HG03571 (cell line): ENCODE results near the gene NR5A2.

Experiments used
- ATAC-seq: cut with Tn5 transposase; IDR thresholded peaks from one replicate; pipeline ENCODE4 v1.9.1; 2021; ENCODE audit not compliant: unreplicated experiment

Gene NR5A2

DNA sequence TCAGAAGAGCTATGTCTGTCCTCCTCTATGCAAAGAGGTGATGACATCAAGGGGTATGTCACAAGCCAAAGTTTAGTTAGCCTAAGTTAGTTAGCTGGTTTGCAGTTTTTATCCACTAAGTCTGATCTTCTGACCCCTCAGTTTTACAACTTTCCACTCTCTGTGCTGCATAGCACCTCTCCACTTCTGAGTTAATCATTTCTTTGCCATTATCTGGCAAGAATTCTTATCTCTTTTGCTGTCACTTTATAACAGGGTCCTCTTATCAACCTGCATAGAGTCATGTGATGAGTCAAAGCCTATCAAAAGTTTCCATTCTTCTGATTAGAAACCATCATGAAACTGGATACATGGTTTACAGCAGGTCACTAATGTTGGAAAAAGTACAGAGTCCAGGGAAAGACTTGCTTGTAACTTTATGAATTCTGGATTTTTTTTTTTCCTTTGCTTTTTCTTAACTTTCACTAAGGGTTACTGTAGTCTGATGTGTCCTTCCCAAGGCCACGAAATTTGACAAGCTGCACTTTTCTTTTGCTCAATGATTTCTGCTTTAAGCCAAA, at the start of gene NR5A2:
Gene NR5A2, plus strand, starts transcription at position 447 of the 560 bp plus-strand sequence. CDS start 138 bp downstream, outside the sequence.
- no peak for ATAC-seq

DNA sequence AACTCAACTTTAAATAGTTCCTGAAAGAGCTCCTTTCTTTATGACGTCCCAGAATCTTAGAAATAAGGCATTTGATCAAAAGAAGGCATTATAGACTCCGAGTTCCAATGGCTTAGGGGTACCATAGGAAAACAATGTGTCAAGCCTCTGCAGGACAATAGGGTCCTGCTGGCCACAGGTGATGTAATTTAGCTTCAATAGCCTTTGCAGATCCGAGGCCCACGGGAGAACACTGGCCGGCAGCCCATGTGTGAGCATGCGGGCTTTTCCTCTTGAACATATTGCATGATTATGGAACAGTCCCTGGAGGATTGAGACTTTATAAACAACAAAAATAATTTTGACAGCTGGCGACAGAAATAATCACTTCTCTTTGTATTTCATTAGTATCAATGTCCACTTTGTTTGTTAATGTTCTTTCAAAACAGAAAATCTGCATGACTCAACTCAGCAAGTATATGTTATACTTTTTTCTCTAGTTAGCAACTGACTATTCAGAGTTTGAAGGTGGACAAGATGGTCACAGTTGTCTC, 49.0 kb upstream of the NR5A2 start:
- ATAC-seq: no peak

DNA sequence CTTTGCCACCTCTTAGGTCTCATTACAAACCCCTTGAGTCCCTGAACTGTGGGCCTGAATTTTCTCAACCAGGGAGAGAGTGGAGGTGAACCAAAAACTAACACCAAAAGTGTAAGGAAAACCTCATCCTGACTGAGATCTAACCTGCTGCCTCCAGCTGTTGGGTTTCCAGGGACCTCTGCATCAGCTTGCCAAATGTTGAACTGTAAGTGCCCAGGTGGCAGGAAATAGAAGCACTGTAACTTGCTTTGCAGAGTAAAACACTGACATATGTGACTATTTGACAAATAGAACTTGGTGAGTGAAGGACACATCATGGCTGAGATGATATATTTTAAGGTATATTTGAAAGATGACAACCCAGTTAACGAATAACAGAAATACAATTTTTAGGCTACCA, 48.4 kb upstream of the NR5A2 start:
- ATAC-seq: no peak

DNA sequence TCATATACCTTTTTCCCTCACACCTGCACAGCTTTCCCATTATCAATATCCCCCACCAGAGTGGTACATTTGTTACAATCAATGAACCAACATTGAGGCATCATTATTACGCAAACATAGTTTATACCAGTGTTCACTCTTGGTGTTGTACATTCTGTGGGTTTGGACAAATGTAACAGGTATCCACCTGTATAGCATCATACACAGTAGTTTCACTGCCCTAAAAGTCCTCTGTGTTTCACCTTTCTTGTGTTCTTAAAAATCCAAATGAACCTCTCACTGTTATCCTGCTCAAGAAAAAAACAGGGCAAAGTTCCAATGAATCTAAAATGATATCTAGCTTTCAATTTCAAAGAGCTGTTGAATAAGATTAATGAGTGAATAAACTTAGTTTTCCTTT, 45.9 kb upstream of the NR5A2 start:
- no peak for ATAC-seq

DNA sequence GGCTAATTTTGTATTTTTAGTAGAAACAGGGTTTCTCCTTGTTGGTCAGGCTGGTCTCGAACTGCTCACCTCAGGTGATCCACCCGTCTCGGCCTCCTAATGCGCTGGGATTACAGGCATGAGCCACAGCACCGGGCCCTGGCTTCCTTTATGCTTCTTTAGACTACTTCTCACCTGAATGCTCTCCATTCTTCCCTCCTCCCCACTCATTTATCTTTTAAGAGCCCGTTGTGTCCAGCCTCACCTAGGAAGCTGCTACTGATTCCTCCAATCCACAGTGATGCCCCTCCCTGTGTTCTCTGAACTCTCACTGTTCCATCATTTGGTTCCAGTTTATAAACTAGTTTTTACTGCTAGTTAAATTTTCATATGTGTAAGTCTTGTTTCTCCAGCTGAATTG, 44.9 kb upstream of the NR5A2 start:
- no peak for ATAC-seq

DNA sequence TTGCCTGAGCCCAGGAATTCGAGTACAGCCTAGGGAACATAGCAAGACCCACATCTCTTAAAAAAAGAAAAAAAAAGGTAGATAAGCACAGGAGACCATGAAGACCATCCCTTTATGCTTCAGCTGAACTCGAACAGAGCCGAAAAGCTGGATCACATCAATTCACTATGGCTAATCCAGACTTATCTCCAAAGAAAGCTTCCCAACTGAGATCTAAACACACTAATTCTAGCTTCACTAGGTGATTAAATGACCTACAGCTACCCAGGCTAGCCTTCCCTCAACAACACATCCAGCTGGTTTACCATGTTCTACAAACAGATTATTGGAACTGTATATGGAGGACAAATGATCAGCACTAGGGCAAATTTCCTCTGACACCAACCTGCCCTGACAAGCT, 44.0 kb upstream of the NR5A2 start:
- ATAC-seq: no peak

DNA sequence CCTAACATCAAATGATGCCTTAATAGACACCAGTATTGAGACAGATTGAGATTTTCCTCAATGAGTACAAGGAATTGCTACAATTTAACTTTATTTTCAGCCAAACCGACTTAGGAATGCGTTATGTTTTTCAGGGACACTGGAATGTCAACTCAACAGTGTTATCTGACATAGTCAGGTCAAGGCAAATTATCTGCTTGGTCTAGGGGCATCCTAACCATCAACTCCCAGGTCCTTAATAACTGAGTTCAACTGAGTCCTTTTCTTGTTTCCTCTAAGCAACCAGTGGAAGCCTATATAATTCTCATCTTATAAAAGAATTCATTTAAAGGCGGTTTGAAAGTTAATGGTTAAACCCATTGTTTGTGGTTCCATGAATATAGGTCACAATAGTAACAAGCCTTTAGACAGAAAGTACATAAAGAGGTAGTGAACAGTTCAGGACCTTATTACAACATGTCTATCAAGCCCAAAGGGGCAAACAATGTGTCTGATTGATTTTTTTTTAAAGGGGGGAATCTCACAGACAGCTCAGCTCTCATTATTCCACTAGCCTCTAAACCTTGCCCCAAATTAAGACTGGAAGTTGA, 32.3 kb upstream of the NR5A2 start:
- ATAC-seq: no peak

DNA sequence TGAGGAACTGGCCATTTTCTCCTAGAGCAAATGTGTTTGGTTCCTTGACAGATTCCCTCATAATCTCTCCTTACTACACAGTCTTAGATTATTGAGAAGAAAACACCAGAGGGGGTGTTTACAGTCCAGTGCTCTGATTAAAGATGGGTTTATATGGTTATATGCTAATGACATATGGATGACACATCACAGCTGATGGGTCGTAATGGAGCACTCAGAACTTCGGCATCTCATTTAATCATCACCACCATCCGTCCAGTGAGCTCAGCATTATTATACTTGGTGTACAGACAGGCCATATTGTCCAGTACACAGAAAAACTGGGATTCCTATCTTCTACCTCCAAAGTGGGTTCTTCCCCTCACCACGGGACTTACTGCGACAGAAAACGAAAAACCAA, 22.3 kb upstream of the NR5A2 start:
- ATAC-seq: no peak

DNA sequence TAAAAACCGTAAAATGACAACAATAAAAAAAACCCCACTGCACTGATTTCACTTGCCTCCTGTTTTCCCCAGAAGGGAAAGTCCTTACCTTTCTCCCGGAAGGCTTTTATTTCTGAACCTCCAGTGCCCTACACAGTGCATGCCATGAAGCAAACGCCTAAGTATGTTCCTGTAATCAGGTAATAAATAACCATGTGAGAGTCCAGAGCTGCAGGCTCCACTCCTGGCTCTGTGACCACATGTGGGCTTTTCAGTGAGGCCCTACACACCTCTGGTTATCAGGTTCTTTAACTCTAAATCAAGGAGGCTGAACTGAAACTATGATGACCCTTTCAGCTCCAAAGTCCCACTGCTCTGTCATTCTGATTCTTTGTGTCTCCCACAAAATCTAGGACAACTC, 20.8 kb upstream of the NR5A2 start:
- ATAC-seq: no peak

DNA sequence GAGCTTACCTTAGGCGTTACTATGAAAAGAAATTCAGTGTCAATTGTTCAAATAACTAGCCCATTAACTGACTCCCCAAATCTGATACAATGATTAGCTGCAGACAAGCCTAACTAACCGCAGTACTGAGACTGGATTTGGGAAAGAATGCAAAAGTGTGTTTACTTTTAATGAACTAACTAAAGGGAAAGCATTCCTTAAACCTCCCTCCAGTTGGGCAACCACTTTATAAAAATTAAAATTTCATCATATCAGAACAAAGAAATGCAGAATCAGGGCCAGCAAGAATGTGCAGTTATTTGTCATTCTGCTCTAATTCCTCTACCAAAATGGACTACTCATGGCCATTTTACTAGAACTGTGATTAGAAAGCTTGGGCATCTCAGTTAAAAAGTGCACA, 11.7 kb upstream of the NR5A2 start:
- ATAC-seq: no peak

DNA sequence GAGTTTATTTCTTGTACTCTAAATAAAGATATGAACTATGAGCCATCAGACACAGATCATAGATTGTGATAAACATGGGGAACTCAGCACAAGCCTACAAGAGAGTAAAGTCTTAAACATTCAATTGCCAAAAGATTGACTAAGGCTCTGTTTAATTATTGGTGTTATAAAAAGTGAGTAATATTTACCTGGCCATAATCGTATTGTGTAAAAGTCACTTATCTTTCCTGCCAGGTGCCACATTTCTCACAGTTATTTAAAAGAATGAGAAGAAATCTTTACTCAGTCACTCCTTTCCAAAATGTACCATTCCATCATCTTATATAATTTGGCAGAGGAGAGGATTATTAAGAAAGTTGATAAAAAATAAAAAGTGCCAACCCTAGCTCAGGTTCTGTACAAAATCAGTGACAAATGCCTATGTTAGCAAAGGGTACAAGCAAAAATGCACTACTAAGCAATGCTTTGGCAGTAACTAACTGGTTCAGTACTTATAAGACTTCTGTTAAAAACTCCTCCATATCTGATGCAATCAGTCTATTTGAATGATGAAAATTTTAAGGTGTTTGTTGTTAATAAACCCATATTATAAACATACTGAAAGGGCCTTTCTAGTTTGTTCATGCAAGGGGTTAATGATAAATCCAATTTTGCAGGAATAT, 5.8 kb upstream of the NR5A2 start:
- no peak for ATAC-seq

DNA sequence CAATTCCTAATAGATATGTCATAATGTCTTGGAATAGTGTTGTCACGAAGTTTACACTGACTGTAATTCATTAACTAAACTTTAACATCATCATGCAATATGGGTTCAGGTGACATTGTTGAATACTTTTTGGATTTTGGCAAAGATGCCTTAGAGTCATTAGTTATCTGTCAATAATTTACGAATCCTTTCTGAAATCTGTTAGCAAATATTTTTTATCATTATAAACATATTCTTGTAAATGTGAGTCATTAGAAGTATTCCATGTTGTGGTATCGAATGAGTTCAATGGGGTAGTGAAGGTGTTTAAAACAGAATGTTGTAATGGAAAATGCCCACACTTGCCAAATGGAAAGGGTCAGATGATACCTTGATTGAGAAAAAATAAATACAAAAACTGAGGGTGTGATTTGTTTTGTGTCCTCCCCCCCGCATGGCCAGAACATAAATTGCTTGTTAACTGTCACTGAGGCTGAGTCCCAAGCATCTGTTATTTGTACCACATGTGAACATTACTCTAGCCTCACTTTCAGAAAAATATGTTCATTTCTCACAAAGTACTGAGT, 5.2 kb upstream of the NR5A2 start:
- ATAC-seq: no peak

DNA sequence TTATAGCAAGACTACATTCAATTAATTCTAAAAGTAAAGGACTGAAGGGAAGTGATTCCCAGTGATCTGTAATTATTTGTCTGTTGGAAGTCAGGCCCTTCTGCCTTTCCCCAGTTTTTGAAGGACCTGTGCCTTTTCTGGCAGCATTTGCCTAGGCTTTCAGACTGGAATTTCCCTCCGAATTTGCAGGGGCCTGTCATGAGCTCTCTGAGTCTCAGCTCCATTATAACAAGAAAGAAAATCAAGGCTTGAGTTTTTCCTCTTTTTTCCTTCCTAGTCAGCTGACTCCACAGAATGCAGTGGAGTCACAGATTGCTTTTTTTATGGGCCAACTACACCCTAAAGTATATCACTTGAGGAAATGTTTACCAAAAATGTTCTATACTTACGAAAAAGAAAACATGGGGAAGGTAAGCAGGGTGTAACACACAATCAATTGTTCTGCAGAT, 1.1 kb downstream of the NR5A2 start:
- ATAC-seq: no peak

DNA sequence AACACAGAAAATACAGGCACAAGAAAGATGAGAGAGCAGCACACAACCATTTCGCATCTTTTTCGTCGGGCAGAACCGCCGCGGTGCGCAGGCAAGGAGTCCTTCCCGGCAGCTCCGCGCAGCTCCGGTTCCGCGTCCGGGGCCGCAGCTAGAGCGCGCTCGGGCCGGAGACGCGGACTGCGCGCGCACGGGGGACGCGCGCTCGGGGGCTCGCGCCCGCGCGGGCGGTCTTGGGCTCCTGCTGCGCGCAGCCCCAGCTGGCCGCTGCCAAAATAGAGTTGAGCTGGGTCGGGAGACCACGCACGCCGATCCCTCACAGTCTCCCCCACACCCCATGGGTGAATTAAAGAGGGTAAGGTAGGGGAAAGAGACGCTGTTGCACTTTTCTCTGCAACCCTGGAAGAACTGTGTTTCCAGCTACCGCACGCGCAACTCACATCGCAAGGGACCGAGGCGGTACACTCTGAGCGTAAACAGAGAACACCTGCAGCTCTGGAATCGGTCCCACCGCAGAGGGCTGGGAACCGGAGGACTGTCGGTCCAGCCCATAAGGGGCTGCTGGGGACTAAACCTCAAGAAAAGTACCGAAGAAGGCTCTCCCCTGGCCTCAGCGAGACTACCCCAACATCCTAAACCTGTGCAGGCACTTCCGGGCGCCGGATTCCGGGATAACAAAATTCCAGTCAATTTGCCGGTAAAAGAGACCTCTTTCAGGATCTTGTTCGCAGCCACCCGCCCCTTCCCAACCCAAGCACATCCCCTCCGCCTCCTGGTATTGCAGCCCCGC, 1.7 kb downstream of the NR5A2 start:
- no peak for ATAC-seq

DNA sequence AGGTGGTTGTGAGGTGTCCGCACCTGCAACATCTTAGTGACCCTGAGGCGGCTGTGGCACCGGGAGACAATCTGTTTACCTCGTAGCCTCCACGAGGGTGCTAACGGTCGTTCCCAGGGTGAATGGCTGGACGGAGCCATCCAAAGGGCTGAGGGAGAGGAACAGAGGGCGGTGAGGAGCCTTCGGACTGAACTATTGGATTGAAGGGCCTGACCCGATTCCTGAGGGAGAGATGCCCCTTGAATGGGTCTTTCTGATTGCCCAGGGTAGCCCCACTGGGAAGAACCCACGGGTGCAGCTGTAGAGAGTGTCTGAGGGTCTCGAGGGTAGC, 2.3 kb downstream of the NR5A2 start:
- ATAC-seq: no peak

DNA sequence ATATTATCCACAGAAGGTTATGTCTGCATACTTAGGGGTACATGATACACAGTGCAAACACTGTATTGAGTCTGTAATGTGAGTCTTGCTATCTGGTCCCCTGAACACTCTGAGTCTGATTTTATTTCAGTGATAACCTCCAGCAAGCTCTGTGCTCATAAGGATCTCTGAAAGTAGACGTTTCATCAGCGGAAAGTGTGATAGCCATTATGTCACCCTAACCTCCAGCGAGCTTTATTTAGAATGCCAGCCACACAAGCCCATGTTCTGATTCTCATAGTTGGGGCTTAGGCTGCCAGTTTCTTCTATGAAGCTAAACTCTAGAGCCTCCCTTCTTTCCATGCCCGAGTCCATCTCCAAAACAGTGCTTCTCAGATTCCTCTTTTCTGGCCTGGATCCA, 3.3 kb downstream of the NR5A2 start:
- ATAC-seq: no peak

DNA sequence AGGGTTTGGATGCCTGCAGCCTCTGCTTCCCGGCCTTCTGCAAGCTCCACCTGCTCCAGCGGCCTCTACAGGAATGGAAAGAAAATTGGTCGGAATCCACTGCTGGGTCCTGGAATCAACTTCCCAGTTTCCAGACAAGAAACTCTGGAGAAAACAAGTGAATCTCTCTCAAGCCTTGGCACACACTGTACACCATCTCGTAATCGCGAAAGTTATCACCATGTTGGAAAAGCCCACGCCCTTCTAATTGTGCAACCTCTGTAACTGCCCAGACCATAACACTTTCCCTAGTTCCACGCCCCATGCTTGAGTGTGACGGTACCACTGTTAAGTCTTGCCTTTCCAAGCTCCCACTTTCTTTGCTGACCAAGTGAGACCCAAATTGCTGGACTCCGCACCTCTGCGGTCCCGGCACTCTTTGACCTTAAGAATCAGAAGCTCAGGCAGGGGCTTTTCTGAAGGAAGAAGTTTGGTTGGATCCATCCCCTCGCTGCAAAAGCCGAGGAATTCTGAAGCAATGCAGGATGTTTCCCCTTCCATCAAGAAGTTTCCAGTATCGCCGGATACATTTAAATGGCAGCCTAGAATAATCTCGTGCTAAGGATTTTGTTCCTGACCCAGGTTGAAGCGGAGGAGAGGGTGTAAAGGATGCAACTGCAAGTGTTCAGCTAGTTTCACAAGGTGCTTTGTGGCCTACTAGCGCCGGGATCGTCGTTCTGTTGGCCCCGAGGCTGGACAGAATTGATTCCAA, 6.2 kb downstream of the NR5A2 start:
- no peak for ATAC-seq

DNA sequence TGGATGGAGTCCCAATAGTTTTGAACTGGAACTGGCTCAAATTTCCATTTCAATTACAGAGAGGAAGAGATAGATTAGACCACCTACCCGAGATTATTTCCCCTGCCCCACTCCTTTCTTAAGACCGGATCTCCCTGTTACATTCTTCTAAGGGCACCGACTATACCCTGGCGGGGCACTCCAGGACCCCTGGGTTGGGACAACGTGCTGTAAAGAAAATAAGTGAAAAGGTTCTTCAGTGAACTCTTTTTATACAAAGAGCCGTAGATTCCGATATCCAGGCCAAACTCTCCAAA, 6.7 kb downstream of the NR5A2 start:
- ATAC-seq: no peak

DNA sequence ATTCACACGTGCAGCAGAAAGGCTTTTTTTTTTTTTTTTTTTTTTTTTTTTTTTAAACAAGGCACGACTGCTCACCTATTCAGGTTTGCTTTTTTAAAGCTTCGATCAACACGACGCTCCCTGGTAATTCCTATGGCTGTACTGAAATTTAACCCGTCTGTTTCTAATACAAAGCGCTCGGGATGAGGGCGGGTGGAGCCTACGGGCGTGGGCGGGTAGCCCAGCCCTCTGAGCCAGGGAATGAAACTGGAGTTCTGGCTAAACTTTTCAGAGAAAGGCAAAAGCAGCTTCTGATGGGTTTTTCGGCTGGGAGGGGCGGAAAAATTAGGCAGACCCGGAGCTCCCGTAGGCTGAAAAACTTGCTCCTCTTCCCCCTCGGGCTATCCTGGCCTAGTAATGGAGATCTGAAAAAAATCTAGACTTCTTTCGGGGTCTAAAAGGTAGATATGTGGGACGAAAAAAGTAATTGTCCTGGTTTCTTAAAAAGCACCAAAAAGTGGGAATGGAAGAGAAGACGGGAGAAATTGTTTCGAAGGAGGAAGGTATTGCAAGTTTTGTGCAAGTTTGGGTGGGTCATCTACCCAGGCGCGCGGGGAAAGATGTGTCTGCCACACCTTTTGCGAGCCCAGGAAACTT, 7.4 kb downstream of the NR5A2 start:
- ATAC-seq: no peak

DNA sequence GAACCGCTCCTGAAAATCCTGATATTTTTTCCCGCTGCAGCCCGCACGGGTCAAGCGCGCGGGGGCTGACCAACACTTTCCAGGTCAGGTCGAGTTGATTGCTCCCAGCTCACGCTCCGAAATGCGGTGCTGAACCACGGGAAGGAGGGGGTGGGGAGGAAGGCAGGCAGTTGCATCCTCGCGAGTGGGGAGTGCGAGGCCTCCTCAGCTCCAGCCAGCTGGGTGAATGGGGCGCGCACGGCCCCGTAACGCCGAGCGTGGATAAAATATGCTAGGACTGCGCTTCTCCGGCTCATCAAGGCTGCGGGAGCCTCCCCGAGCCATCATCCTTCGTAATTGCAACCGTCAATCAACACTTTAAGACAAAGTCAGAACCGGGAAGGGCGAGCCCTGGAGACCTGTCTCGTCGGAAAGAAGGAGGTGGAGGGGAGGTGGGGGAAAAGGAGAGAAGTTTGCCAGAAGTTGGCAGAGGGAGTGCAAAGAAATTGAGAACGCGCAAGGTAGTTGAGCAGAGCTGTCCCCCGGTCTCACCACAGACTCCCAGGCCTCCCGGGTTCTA, 8.0 kb downstream of the NR5A2 start:
- no peak for ATAC-seq
